GM18526 (cell line): Measurements from ENCODE around the gene PALLD.

Experiments
- POLR2A ChIP-seq: IDR thresholded peaks from 3 replicates; pipeline ENCODE4 v1.6.1; 2011; ENCODE audit not compliant: insufficient read length; ENCODE audit errors: extremely low read depth

Gene PALLD

GRCh38 chr4:168647646-168648375, 151.0 kb downstream of the PALLD start:
- no peak for TF ChIP-seq POLR2A

- TF ChIP-seq POLR2A, result no peak
Observed at GRCh38 chr4:168648494-168648893, 151.6 kb downstream of the PALLD start.

GRCh38 chr4:168648929-168649328, 152.1 kb downstream of the PALLD start:
- TF ChIP-seq POLR2A, result no peak

GRCh38 chr4:168651374-168651773, 154.5 kb downstream of the PALLD start:
- no peak for TF ChIP-seq POLR2A

- no peak for TF ChIP-seq POLR2A
Observed at GRCh38 chr4:168651864-168652263, 155.0 kb downstream of the PALLD start.

GRCh38 chr4:168652755-168653154, 155.9 kb downstream of the PALLD start:
- TF ChIP-seq POLR2A, result no peak

GRCh38 chr4:168654104-168654847, 157.4 kb downstream of the PALLD start:
- no peak for TF ChIP-seq POLR2A

GRCh38 chr4:168654848-168655174, 158.0 kb downstream of the PALLD start:
- TF ChIP-seq POLR2A, result no peak

- TF ChIP-seq POLR2A, result no peak
Observed at GRCh38 chr4:168655182-168655581, 158.3 kb downstream of the PALLD start.

- TF ChIP-seq POLR2A, result no peak
Observed at GRCh38 chr4:168656055-168656660, 159.3 kb downstream of the PALLD start.

- no peak for TF ChIP-seq POLR2A
Observed at GRCh38 chr4:168656946-168657473, 160.2 kb downstream of the PALLD start.

GRCh38 chr4:168658751-168659150, 161.9 kb downstream of the PALLD start:
- TF ChIP-seq POLR2A, result no peak

GRCh38 chr4:168659741-168660465, 163.1 kb downstream of the PALLD start:
- TF ChIP-seq POLR2A, result no peak

- TF ChIP-seq POLR2A, result no peak
Observed at GRCh38 chr4:168662297-168662984, 165.6 kb downstream of the PALLD start.
